Measurements from ENCODE around the gene IGFL4.
A peak's percentile ranks its signal among the peaks of the same experiment; 100 is the strongest.

Gene IGFL4

GRCh38 chr19:45994998-45995714 is 45.6 kb downstream of the IGFL4 start, which contains the start of gene CCDC61 (continued):
- no peak for TF ChIP-seq ZNF354C (tag by site-specific recombination; IDR thresholded peaks at IDR 0.05; ENCODE audit: borderline replicate concordance, low read depth)
- no peak for TF ChIP-seq ZNF837 (tag by site-specific recombination; IDR thresholded peaks at IDR 0.05)
- no peak; the same call in 1 of the 2 replicates for TF ChIP-seq GLI4 (tag by site-specific recombination; IDR thresholded peaks at IDR 0.05)
- no peak for TF ChIP-seq ZNF571 (tag by site-specific recombination; IDR thresholded peaks at IDR 0.05)
- TF ChIP-seq, protein P1, sequence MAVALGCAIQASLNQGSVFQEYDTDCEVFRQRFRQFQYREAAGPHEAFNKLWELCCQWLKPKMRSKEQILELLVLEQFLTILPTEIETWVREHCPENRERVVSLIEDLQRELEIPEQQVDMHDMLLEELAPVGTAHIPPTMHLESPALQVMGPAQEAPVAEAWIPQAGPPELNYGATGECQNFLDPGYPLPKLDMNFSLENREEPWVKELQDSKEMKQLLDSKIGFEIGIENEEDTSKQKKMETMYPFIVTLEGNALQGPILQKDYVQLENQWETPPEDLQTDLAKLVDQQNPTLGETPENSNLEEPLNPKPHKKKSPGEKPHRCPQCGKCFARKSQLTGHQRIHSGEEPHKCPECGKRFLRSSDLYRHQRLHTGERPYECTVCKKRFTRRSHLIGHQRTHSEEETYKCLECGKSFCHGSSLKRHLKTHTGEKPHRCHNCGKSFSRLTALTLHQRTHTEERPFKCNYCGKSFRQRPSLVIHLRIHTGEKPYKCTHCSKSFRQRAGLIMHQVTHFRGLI (tag by site-specific recombination; IDR thresholded peaks at IDR 0.05) = 0 out of 2 replicates have a peak, but pooled peaks have one; percentile 13
- TF ChIP-seq GLIS1 (tag by site-specific recombination; IDR thresholded peaks at IDR 0.05) = peak; percentile 93
- no peak for TF ChIP-seq ZNF223 (tag by site-specific recombination; IDR thresholded peaks at IDR 0.05)
- TF ChIP-seq ZNF416 (tag by site-specific recombination; IDR thresholded peaks at IDR 0.05) = no peak
- TF ChIP-seq YY1 (tag by site-specific recombination; IDR thresholded peaks at IDR 0.05) = no peak
- no peak for TF ChIP-seq ZNF335 (tag by site-specific recombination; conservative IDR thresholded peaks at IDR 0.05)
- no peak for TF ChIP-seq ZNF510 (tag by site-specific recombination; IDR thresholded peaks at IDR 0.05; ENCODE audit: insufficient replicate concordance)
- no peak for TF ChIP-seq ZNF529 (tag by site-specific recombination; IDR thresholded peaks at IDR 0.05; ENCODE audit: insufficient replicate concordance)
- no peak for TF ChIP-seq ZBTB49 (tag by site-specific recombination; IDR thresholded peaks at IDR 0.05; ENCODE audit: low read depth)
- no peak for TF ChIP-seq ZNF48 (tag by site-specific recombination; IDR thresholded peaks at IDR 0.05)
- TF ChIP-seq ZBTB48 (tag by site-specific recombination; IDR thresholded peaks at IDR 0.05) = peak; percentile 80; the same call in 1 of the 2 replicates
- TF ChIP-seq ZNF280C (tag by site-specific recombination; IDR thresholded peaks at IDR 0.05) = no peak
- TF ChIP-seq ZNF549 (tag by site-specific recombination; IDR thresholded peaks at IDR 0.05) = no peak
- TF ChIP-seq ZBTB11 (tag by site-specific recombination; conservative IDR thresholded peaks at IDR 0.05; ENCODE audit: low read depth) = 0 out of 2 replicates have a peak, but pooled peaks have one; percentile 15
- TF ChIP-seq SP2 (tag by site-specific recombination; IDR thresholded peaks at IDR 0.05) = peak; percentile 98
- TF ChIP-seq ZNF677 (tag by site-specific recombination; IDR thresholded peaks at IDR 0.05) = no peak
- TF ChIP-seq ZNF658 (tag by site-specific recombination; IDR thresholded peaks at IDR 0.05) = no peak
- TF ChIP-seq ZNF433 (tag by site-specific recombination; IDR thresholded peaks at IDR 0.05; ENCODE audit: low read depth) = no peak
- peak; percentile 85 for TF ChIP-seq ZNF580 (tag by site-specific recombination; IDR thresholded peaks at IDR 0.05)
- TF ChIP-seq YY2 (tag by site-specific recombination; IDR thresholded peaks at IDR 0.05) = 0 out of 2 replicates have a peak, but pooled peaks have one; percentile 36
- TF ChIP-seq ZNF391 (tag by site-specific recombination; IDR thresholded peaks at IDR 0.05; ENCODE audit: borderline replicate concordance, low read depth) = peak; percentile 94
